Caco-2 (cell line): Measurements from ENCODE around the gene PSME1. TPM values are rescaled to one million over a fixed set of nuclear protein-coding genes. Genes with fewer than 3 reads are reported as not detected.

ENCODE experiments used
- BruUV-seq: library from RNA; stranded (reverse); fragments of 400-500 nt; replicated peaks from 2 replicates; lab custom pipeline; 2021; lab: Mats Ljungman, UMichigan
- CTCF ChIA-PET: fragments of 300-600 bp; sonication (Branson Sonifier 250); formaldehyde crosslinking; loops from one replicate; lab custom pipeline; 2022; ENCODE audit warnings: antibody characterized with exemption; lab: Charles Lee
- POLR2A ChIA-PET: fragments of 300-600 bp; sonication (Branson Sonifier 250); formaldehyde crosslinking; loops from one replicate; lab custom pipeline; 2022; ENCODE audit warnings: antibody characterized with exemption; lab: Charles Lee
- DNase-seq, 2 experiments: peaks; one replicate each; pipeline versions ENCODE4 v3.0.0 to v3.0.0-alpha.2; 2020 to 2022
- H3K27me3 ChIP-seq: replicated peaks from 2 replicates; pipeline ENCODE4 v1.6.0; 2011; ENCODE audit warnings: low read length; ENCODE audit not compliant: control insufficient read depth, insufficient read depth
- H3K36me3 ChIP-seq: 2 replicates; pipeline ENCODE4 v1.5.1; 2011; ENCODE audit warnings: low read length; ENCODE audit not compliant: control insufficient read depth, insufficient read depth
- H3K4me1 ChIP-seq: fragments of 250-450 bp; sonication (Bioruptor Pico); 2 replicates; pipeline ENCODE4 v1.5.1; 2020; ENCODE audit warnings: mild to moderate bottlenecking
- H3K4me3 ChIP-seq: 2 replicates; pipeline ENCODE4 v1.5.1; 2011; ENCODE audit warnings: low read depth, mild to moderate bottlenecking, control low read depth, low read length
- H3K9me3 ChIP-seq: fragments of 250-450 bp; sonication (Bioruptor Pico); 2 replicates; pipeline ENCODE4 v1.5.1; 2020; ENCODE audit warnings: mild to moderate bottlenecking, moderate library complexity
- H3K27ac Mint-ChIP-seq: one replicate; pipeline ENCODE4 v1.8.0; 2022; ENCODE audit warnings: mixed read lengths; ENCODE audit not compliant: unreplicated experiment
- H3K27me3 Mint-ChIP-seq: one replicate; pipeline ENCODE4 v1.8.0; 2022; ENCODE audit warnings: mixed read lengths; ENCODE audit not compliant: insufficient read depth, unreplicated experiment
- H3K36me3 Mint-ChIP-seq: one replicate; pipeline ENCODE4 v1.8.0; 2022; ENCODE audit warnings: mild to moderate bottlenecking, mixed read lengths; ENCODE audit not compliant: insufficient read depth, unreplicated experiment
- H3K4me1 Mint-ChIP-seq: one replicate; pipeline ENCODE4 v1.8.0; 2022; ENCODE audit warnings: low read depth, mixed read lengths; ENCODE audit not compliant: unreplicated experiment
- H3K4me3 Mint-ChIP-seq: one replicate; pipeline ENCODE4 v1.8.0; 2022; ENCODE audit warnings: mild to moderate bottlenecking, moderate library complexity, mixed read lengths; ENCODE audit not compliant: unreplicated experiment
- H3K9me3 Mint-ChIP-seq: one replicate; pipeline ENCODE4 v1.8.0; 2022; ENCODE audit warnings: mixed read lengths; ENCODE audit not compliant: unreplicated experiment
- intact Hi-C: fragments of 100-400 bp; cut with micrococcal nuclease; formaldehyde crosslinking; loops from one replicate; pipeline ENCODE4 v1.10.0; 2022; ENCODE audit not compliant: unreplicated experiment
- total RNA-seq: library from RNA; stranded (reverse); gene quantifications from 2 replicates; pipeline ENCODE4 v1.2.3, GENCODE V29; 2022
- TF ChIP-seq, protein P1 (sequence below), 2 experiments: fragments of 200-600 bp in 1 of 2; IDR thresholded peaks; 1 replicate in 1 of 2; 2 replicates in 1 of 2; pipeline versions ENCODE4 v1.5.1 to v1.8.0; 2011 to 2022; ENCODE audit warnings: antibody characterized with exemption in 1 of 2, control low read depth in 1 of 2, inconsistent platforms in 1 of 2, low read depth in 1 of 2, low read length in 1 of 2, mild to moderate bottlenecking in 1 of 2, moderate library complexity in 1 of 2; ENCODE audit not compliant: insufficient read depth in 1 of 2, severe bottlenecking in 1 of 2, unreplicated experiment in 1 of 2

Gene PSME1
- total RNA-seq, 1 experiment from 2014 or later: 141 TPM

GRCh38 chr14:24129410-24129998, 6.5 kb upstream of the PSME1 start:
- Histone ChIP-seq H3K9me3 (no peaks in the 10 kb centered on the region), H3K27me3 (no peaks in the 10 kb centered on the region), H3K36me3 (no peaks in the 10 kb centered on the region), H3K4me3 (no peak overlapping the region), H3K4me1 (no peaks in the 10 kb centered on the region)
- BruUV-seq: no TSS peak
- POLR2A ChIA-PET: no interaction called here
- H3K27ac Mint-ChIP-seq: no peak overlapping the region
- H3K36me3 Mint-ChIP-seq: no peaks in the 10 kb centered on the region
- intact Hi-C loops: no loop called here
- CTCF ChIA-PET: no interaction called here
- H3K9me3 Mint-ChIP-seq: no peaks in the 10 kb centered on the region
- no peak overlapping the region for H3K4me3 Mint-ChIP-seq
- H3K4me1 Mint-ChIP-seq: no peaks in the 10 kb centered on the region
- no peak for DNase-seq
- TF ChIP-seq, protein P1, sequence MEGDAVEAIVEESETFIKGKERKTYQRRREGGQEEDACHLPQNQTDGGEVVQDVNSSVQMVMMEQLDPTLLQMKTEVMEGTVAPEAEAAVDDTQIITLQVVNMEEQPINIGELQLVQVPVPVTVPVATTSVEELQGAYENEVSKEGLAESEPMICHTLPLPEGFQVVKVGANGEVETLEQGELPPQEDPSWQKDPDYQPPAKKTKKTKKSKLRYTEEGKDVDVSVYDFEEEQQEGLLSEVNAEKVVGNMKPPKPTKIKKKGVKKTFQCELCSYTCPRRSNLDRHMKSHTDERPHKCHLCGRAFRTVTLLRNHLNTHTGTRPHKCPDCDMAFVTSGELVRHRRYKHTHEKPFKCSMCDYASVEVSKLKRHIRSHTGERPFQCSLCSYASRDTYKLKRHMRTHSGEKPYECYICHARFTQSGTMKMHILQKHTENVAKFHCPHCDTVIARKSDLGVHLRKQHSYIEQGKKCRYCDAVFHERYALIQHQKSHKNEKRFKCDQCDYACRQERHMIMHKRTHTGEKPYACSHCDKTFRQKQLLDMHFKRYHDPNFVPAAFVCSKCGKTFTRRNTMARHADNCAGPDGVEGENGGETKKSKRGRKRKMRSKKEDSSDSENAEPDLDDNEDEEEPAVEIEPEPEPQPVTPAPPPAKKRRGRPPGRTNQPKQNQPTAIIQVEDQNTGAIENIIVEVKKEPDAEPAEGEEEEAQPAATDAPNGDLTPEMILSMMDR (IDR thresholded peaks at IDR 0.05; ENCODE audit: insufficient read depth in 1 of 2, low read depth in 1 of 2, low read length in 1 of 2, severe bottlenecking in 1 of 2, unreplicated experiment in 1 of 2): no peak
- no peaks in the 10 kb centered on the region for H3K27me3 Mint-ChIP-seq

DNA sequence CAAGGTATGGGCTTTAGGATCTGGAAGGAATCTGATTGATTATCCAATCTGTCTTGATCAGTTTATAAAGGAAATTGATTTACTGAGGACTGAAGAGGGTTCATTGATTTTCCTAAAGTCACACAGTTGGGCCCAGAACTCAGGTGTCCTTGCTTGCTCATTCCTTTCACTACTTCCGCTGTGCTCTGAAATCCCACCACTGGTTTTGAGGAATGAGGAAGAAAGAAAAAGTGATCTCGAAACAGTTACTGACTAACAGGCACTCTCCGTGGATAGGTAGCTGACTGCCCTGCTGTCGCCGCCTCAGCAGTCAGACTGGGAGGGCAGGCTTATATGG, 5.6 kb upstream of the PSME1 start, which contains the start of gene FITM1:
Gene FITM1, plus strand, starts transcription at position 280 of the 337 bp plus-strand sequence. CDS start 905 bp downstream, outside the sequence.
- no TSS peak for BruUV-seq
- H3K36me3 Mint-ChIP-seq: no peaks in the 10 kb centered on the region
- Histone ChIP-seq H3K36me3 (no peaks in the 10 kb centered on the region), H3K4me3 (no peak within 1 kb of the TSS), H3K27me3 (no peaks in the 10 kb centered on the region), H3K9me3 (no peaks in the 10 kb centered on the region), H3K4me1 (no peaks in the 10 kb centered on the region; the same call in 1 of the 2 replicates)
- intact Hi-C loops: no loop called here
- no peaks in the 10 kb centered on the region for H3K27me3 Mint-ChIP-seq
- H3K4me3 Mint-ChIP-seq: no peak within 1 kb of the TSS
- no peak within 1 kb of the TSS for H3K27ac Mint-ChIP-seq
- CTCF ChIA-PET: no interaction called here
- no peaks in the 10 kb centered on the region for H3K9me3 Mint-ChIP-seq
- TF ChIP-seq, protein P1 (IDR thresholded peaks at IDR 0.05; ENCODE audit: insufficient read depth in 1 of 2, low read depth in 1 of 2, low read length in 1 of 2, severe bottlenecking in 1 of 2, unreplicated experiment in 1 of 2): no peak
- DNase-seq: no peak
- peaks cover 5% of the 10 kb centered on the region for H3K4me1 Mint-ChIP-seq
- POLR2A ChIA-PET: no interaction called here

DNA sequence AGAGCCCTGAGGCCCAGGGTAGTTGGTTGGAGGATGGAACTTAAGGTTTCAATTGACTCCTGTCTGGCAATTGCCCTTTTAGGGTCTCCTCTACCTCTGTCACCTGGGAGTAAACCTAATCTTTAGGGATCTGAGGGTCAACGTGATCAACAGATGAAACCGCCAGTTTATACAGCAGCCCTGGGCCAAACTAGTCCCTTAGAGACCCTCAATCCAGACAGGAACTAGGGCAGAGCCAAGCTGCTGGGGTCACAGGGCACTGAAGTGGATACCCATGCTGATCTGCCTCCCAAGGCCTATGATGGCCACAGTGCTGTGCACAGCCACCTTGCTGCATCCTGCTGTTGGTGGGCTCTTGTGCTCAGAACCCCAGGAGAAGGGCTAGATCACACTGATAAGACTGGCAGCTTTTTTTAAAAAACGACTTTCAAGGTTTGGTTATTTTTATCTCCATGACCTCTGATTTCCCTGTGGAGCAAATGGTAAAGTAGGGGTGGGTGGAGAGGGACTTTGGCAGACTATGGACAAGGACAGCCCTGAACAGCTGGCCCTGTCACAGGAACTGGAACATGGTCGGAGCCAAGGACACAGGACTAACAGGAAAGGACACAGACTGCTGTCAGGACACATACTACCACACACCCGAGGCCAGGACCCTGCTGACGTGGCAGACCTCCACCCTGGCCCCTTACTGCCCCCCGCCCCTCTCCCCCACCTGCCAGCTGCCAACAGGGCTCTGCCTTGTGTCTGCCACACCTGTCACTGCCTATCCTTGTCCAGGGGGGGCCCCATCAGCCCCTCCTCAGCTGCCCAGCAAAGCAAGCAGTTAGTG, 5.1 kb upstream of the PSME1 start:
- Mint-ChIP-seq H3K27me3 (no peaks in the 10 kb centered on the region), H3K4me3 (no peak overlapping the region), H3K4me1 (peaks cover 7% of the 10 kb centered on the region), H3K9me3 (no peaks in the 10 kb centered on the region), H3K27ac (no peak overlapping the region), H3K36me3 (no peaks in the 10 kb centered on the region)
- POLR2A ChIA-PET: no interaction called here
- H3K27me3 ChIP-seq: no peaks in the 10 kb centered on the region
- no peak overlapping the region for H3K4me3 ChIP-seq
- CTCF ChIA-PET: interaction anchor here (0.6 kb wide), 1 partner anchor 10 kb away, joined by 3 read pairs; the partner anchor contains the start of gene EMC9
- no peak for DNase-seq
- H3K36me3 ChIP-seq: no peaks in the 10 kb centered on the region
- BruUV-seq: no TSS peak
- intact Hi-C loops: no loop called here
- TF ChIP-seq, protein P1 (IDR thresholded peaks at IDR 0.05; ENCODE audit: insufficient read depth in 1 of 2, low read depth in 1 of 2, low read length in 1 of 2, severe bottlenecking in 1 of 2, unreplicated experiment in 1 of 2): no peak
- H3K4me1 ChIP-seq: no peaks in the 10 kb centered on the region; the same call in 1 of the 2 replicates
- no peaks in the 10 kb centered on the region for H3K9me3 ChIP-seq
